IMR-90 (cell line): ENCODE measurements around the gene PLA2G2D. TPM values are rescaled to one million over a fixed set of nuclear protein-coding genes. Genes with fewer than 3 reads are reported as not detected.

ENCODE experiments used
- ATAC-seq: fragments of 200-7000 bp; cut with Tn5 transposase; 2 replicates; pipeline ENCODE4 v1.9.1; 2020; ENCODE audit warnings: low read depth, mild to moderate bottlenecking, moderate library complexity
- BruUV-seq: library from RNA; stranded (reverse); fragments of 400-500 nt; replicated peaks from 2 replicates; lab custom pipeline; 2021; lab: Mats Ljungman, UMichigan
- CTCF ChIA-PET: fragments of 300-600 bp; formaldehyde crosslinking; extraction: SDS; loops from one replicate; lab custom pipeline; 2021; ENCODE audit warnings: antibody characterized with exemption; lab: Yijun Ruan, JAX
- POLR2A ChIA-PET: fragments of 300-600 bp; sonication (Branson Sonifier 250); formaldehyde crosslinking; loops from one replicate; lab custom pipeline; 2022; ENCODE audit warnings: antibody characterized with exemption; ENCODE audit not compliant: unreplicated experiment; lab: Charles Lee
- DNase-seq: peaks from one replicate; pipeline ENCODE4 v3.0.0; 2013
- H2AFZ ChIP-seq: replicated peaks from 2 replicates; pipeline ENCODE3; 2013; ENCODE audit warnings: low read length, mild to moderate bottlenecking; ENCODE audit not compliant: poor library complexity
- H2AK5ac ChIP-seq: 2 replicates; pipeline ENCODE4 v1.6.1; 2013; ENCODE audit warnings: low read depth, low read length, inconsistent platforms
- H2AK9ac ChIP-seq: replicated peaks from 2 replicates; pipeline ENCODE3; 2013; ENCODE audit warnings: mild to moderate bottlenecking, low read depth, low read length, moderate library complexity; ENCODE audit not compliant: poor library complexity
- H2BK120ac ChIP-seq: 2 replicates; pipeline ENCODE4 v1.6.1; 2013; ENCODE audit warnings: low read depth, low read length, inconsistent platforms
- H2BK15ac ChIP-seq: 3 replicates; pipeline ENCODE4 v1.6.1; 2013; ENCODE audit warnings: low read depth, low read length, inconsistent platforms
- H2BK20ac ChIP-seq: 2 replicates; pipeline ENCODE4 v1.6.1; 2013; ENCODE audit warnings: low read depth, mild to moderate bottlenecking, inconsistent platforms, low read length, moderate library complexity
- H2BK5ac ChIP-seq: 2 replicates; pipeline ENCODE4 v1.6.1; 2013; ENCODE audit warnings: mild to moderate bottlenecking, low read depth, low read length, inconsistent platforms; ENCODE audit not compliant: poor library complexity, severe bottlenecking
- H3K14ac ChIP-seq: replicated peaks from 2 replicates; pipeline ENCODE4 v1.6.1; 2013; ENCODE audit warnings: low read depth, low read length, inconsistent platforms
- H3K18ac ChIP-seq: 2 replicates; pipeline ENCODE4 v1.6.1; 2013; ENCODE audit warnings: low read depth, low read length, control low read depth
- H3K23ac ChIP-seq: 2 replicates; pipeline ENCODE4 v1.6.1; 2013; ENCODE audit warnings: low read depth, low read length, inconsistent platforms
- H3K27ac ChIP-seq: 2 replicates; pipeline ENCODE4 v1.5.1; 2013; ENCODE audit warnings: mild to moderate bottlenecking, control low read depth, low read length; ENCODE audit not compliant: insufficient read depth
- H3K27me3 ChIP-seq: 2 replicates; pipeline ENCODE4 v1.6.1; 2013; ENCODE audit warnings: low read length; ENCODE audit not compliant: control insufficient read depth, insufficient read depth
- H3K36me3 ChIP-seq: 2 replicates; pipeline ENCODE4 v1.6.1; 2013; ENCODE audit warnings: low read length, mixed read lengths; ENCODE audit not compliant: control insufficient read depth, insufficient read depth
- H3K4ac ChIP-seq: 2 replicates; pipeline ENCODE4 v1.6.1; 2013; ENCODE audit warnings: low read depth, low read length, inconsistent platforms
- H3K4me1 ChIP-seq: 2 replicates; pipeline ENCODE4 v1.6.1; 2013; ENCODE audit warnings: low read length, mixed read lengths; ENCODE audit not compliant: control insufficient read depth, insufficient read depth
- H3K4me2 ChIP-seq: 2 replicates; pipeline ENCODE4 v1.6.1; 2013; ENCODE audit warnings: low read depth, mild to moderate bottlenecking, control low read depth, low read length, moderate library complexity
- H3K4me3 ChIP-seq: 2 replicates; pipeline ENCODE4 v1.5.1; 2013; ENCODE audit warnings: low read depth, mild to moderate bottlenecking, control low read depth, low read length, moderate library complexity; ENCODE audit not compliant: insufficient read depth
- H3K56ac ChIP-seq: 2 replicates; pipeline ENCODE4 v1.6.1; 2013; ENCODE audit warnings: low read length, inconsistent platforms; ENCODE audit not compliant: insufficient read depth; ENCODE audit errors: extremely low read depth
- H3K79me1 ChIP-seq, 2 experiments: 2 replicates each; pipeline ENCODE4 v1.6.1; 2013; ENCODE audit warnings: low read length in 2 of 2, inconsistent platforms in 1 of 2, low read depth in 1 of 2
- H3K9ac ChIP-seq: 2 replicates; pipeline ENCODE4 v1.6.1; 2013; ENCODE audit warnings: low read depth, low read length, control low read depth
- H3K9me1 ChIP-seq: 2 replicates; pipeline ENCODE4 v1.6.1; 2013; ENCODE audit warnings: low read length, inconsistent platforms; ENCODE audit not compliant: insufficient read depth
- H3K9me3 ChIP-seq: 2 replicates; pipeline ENCODE4 v1.6.1; 2013; ENCODE audit warnings: low read length; ENCODE audit not compliant: control insufficient read depth, insufficient read depth
- H4K20me1 ChIP-seq: 2 replicates; pipeline ENCODE4 v1.6.1; 2013; ENCODE audit warnings: low read length, inconsistent platforms; ENCODE audit not compliant: insufficient read depth
- H4K5ac ChIP-seq: 2 replicates; pipeline ENCODE4 v1.6.1; 2013; ENCODE audit warnings: mild to moderate bottlenecking, low read depth, low read length, control low read depth
- H4K8ac ChIP-seq, 2 experiments: 2 replicates each; pipeline ENCODE4 v1.6.1; 2013; ENCODE audit warnings: low read depth in 2 of 2, low read length in 2 of 2, control low read depth in 1 of 2, inconsistent platforms in 1 of 2
- H4K91ac ChIP-seq: 2 replicates; pipeline ENCODE4 v1.6.1; 2013; ENCODE audit warnings: low read depth, low read length, inconsistent platforms; ENCODE audit not compliant: insufficient read depth
- CEBPB ChIP-seq: IDR thresholded peaks from 2 replicates; pipeline ENCODE4 v1.6.1; 2012; ENCODE audit warnings: low read depth, low read length, improper control_type of control experiment
- CHD1 ChIP-seq: IDR thresholded peaks from 2 replicates; pipeline ENCODE4 v1.6.1; 2012; ENCODE audit warnings: low read depth, low read length, improper control_type of control experiment
- ELK1 ChIP-seq: fragments of 150-350 bp; IDR thresholded peaks from 2 replicates; pipeline ENCODE4 v1.6.1; 2016; ENCODE audit warnings: low read depth, mild to moderate bottlenecking, low read length, moderate library complexity, borderline replicate concordance
- MAZ ChIP-seq: IDR thresholded peaks from 2 replicates; pipeline ENCODE4 v1.6.1; 2012; ENCODE audit warnings: low read depth, mild to moderate bottlenecking, low read length, improper control_type of control experiment, moderate library complexity, borderline replicate concordance
- MXI1 ChIP-seq: IDR thresholded peaks from 2 replicates; pipeline ENCODE4 v1.6.1; 2012; ENCODE audit warnings: low read depth, mild to moderate bottlenecking, low read length, moderate library complexity, borderline replicate concordance
- NFE2L2 ChIP-seq: fragments of 150-350 bp; IDR thresholded peaks from 2 replicates; pipeline ENCODE4 v1.6.1; 2016; ENCODE audit warnings: low read depth, mild to moderate bottlenecking, low read length
- RFX5 ChIP-seq: IDR thresholded peaks from 2 replicates; pipeline ENCODE4 v1.8.0; 2012; ENCODE audit warnings: low read depth, mild to moderate bottlenecking, low read length, moderate library complexity
- SMC3 ChIP-seq: fragments of 150-350 bp; IDR thresholded peaks from 2 replicates; pipeline ENCODE4 v1.6.1; 2016; ENCODE audit warnings: low read depth, mild to moderate bottlenecking, antibody characterized with exemption, low read length, moderate library complexity
- WGBS, 2 experiments: methylation state at CpG; one replicate each; pipeline versions ENCODE4 v1.1.5 to v1.1.7; 2013; ENCODE audit warnings: missing lambda C conversion rate in 2 of 2; ENCODE audit not compliant: insufficient read length in 1 of 2; ENCODE audit errors: extremely low coverage in 2 of 2; 5-methylcytosine and 5-hydroxymethylcytosine counted together
- dilution Hi-C: fragments of 300-500 bp; cut with HindIII; formaldehyde crosslinking; loops from one replicate; pipeline ENCODE4 v1.14.3; 2018; ENCODE audit warnings: low sequenced_read_pairs; ENCODE audit not compliant: unreplicated experiment
- in situ Hi-C: fragments of 300-500 bp; cut with MboI; formaldehyde crosslinking; loops from 3 replicates; pipeline ENCODE4 v1.14.3; 2019; ENCODE audit warnings: low sequenced_read_pairs, inconsistent platforms, mixed read lengths
- intact Hi-C: fragments of 100-400 bp; cut with micrococcal nuclease; formaldehyde crosslinking; loops from 2 replicates; pipeline ENCODE4 v1.10.0; 2022
- polyA plus RNA-seq, 3 experiments: library from polyadenylated mRNA; depleted of rRNA; stranded (reverse); fragments of >200 nt; gene quantifications; 2 replicates each; pipeline ENCODE4 v1.2.3, GENCODE V29; 2012; ENCODE audit warnings: low replicate concordance in 1 of 3
- total RNA-seq: library from RNA; depleted of rRNA; stranded (reverse); fragments of >200 nt; gene quantifications from 2 replicates; pipeline ENCODE4 v1.2.3, GENCODE V29; 2012

The PLA2G2D gene
- total and polyA plus RNA-seq, 2 of the 4 experiments (the other 2 are of a cell fraction) = not detected

- no peak overlapping the region for H2BK20ac ChIP-seq
- no peak overlapping the region for H3K4me2 ChIP-seq
- H3K27me3 ChIP-seq = peaks cover 28% of the 10 kb centered on the region
- H2BK5ac ChIP-seq = no peak overlapping the region
- no peaks in the 10 kb centered on the region for H3K36me3 ChIP-seq
- ChIA-PET POLR2A (no interaction called here), CTCF (no interaction called here)
- no TSS peak for BruUV-seq
- no peak overlapping the region for H2AFZ ChIP-seq
- no peaks in the 10 kb centered on the region for H3K79me1 ChIP-seq
- intact Hi-C loops = no loop called here
- ATAC-seq (no peak), DNase-seq (no peak)
- no peak for TF ChIP-seq MAZ
- TF ChIP-seq RFX5 = no peak
- TF ChIP-seq ELK1 = no peak
- no peak for TF ChIP-seq NFE2L2
- no peak for TF ChIP-seq SMC3
- TF ChIP-seq CEBPB = no peak
- TF ChIP-seq CHD1 = no peak
- no peak for TF ChIP-seq MXI1
- H3K4me3 ChIP-seq = no peak overlapping the region
- H3K23ac ChIP-seq = no peak overlapping the region
- H3K14ac ChIP-seq = no peak overlapping the region
- H4K91ac ChIP-seq = no peak overlapping the region
- H3K9ac ChIP-seq = no peak overlapping the region
- H3K9me1 ChIP-seq = no peaks in the 10 kb centered on the region
- H2AK9ac ChIP-seq = no peak overlapping the region
- no peak overlapping the region for H2AK5ac ChIP-seq
- H4K20me1 ChIP-seq = no peaks in the 10 kb centered on the region
- in situ Hi-C loops = no loop called here
- H2BK15ac ChIP-seq = no peak overlapping the region
- H3K27ac ChIP-seq = no peak overlapping the region
- H2BK120ac ChIP-seq = no peak overlapping the region
- dilution Hi-C loops = no loop called here
- H3K9me3 ChIP-seq = no peaks in the 10 kb centered on the region
- H3K18ac ChIP-seq = no peak overlapping the region
- 72% methylated on average over 2 of the region's 7 CpGs; no CpG with 5 or more reads in 1 of the 2 experiments for WGBS, 2 experiments
- H3K4ac ChIP-seq = no peak overlapping the region
- no peak overlapping the region for H4K5ac ChIP-seq
- no peak overlapping the region for H4K8ac ChIP-seq
- H3K4me1 ChIP-seq = no peaks in the 10 kb centered on the region
- no peak overlapping the region for H3K56ac ChIP-seq
Observed at GRCh38 chr1:20115916-20116315, 3.4 kb downstream of the PLA2G2D start.
